ENCODE measurements around the gene SCN4B. TPM values are rescaled to one million over a fixed set of nuclear protein-coding genes. Genes with fewer than 3 reads are reported as not detected.

SCN4B gene
- total RNA-seq, 1 experiment from 2014 or later = 0.33 TPM

GRCh38 chr11:118200901-118201680 is 48.5 kb upstream of the SCN4B start:
- BruUV-seq (replicated peaks) = no TSS peak
- H3K4me1 ChIP-seq (ENCODE audit: control insufficient read depth, insufficient read depth, low read length) = 0 out of 2 replicates have a peak, but pooled peaks cover 3% of the 10 kb centered on the region
- H3K4me3 ChIP-seq (ENCODE audit: low read depth in 2 of 2, low read length in 2 of 2) = no peak overlapping the region
- ChIA-PET CTCF (no interaction called here), POLR2A (no interaction called here)
- TF ChIP-seq TCF7L2 (IDR thresholded peaks at IDR 0.05; ENCODE audit: low read depth, low read length) = no peak
- no peak for TF ChIP-seq CTCF (IDR thresholded peaks at IDR 0.05)
- no peak overlapping the region for H3K27ac ChIP-seq (ENCODE audit: low read length)
- peaks cover 24% of the 10 kb centered on the region for H3K27me3 ChIP-seq (ENCODE audit: control insufficient read depth, insufficient read depth, low read length)
- ATAC-seq (no peak), DNase-seq (ENCODE audit: low read depth, low spot score) (no peak)
- in situ Hi-C loops (cut with HindIII; ENCODE audit: low pct_unique_long_range_greater_than_20kb, low sequenced_read_pairs) = no loop called here
- H3K36me3 ChIP-seq (ENCODE audit: control insufficient read depth, insufficient read depth, low read length) = no peaks in the 10 kb centered on the region
- intact Hi-C loops (cut with micrococcal nuclease; ENCODE audit: unreplicated experiment) = no loop called here
- H3K9me3 ChIP-seq (ENCODE audit: control insufficient read depth, insufficient read depth, low read depth, low read length) = no peaks in the 10 kb centered on the region

GRCh38 chr11:118200497-118200896 is 47.9 kb upstream of the SCN4B start:
- no peaks in the 10 kb centered on the region for H3K9me3 ChIP-seq (ENCODE audit: control insufficient read depth, insufficient read depth, low read depth, low read length)
- in situ Hi-C loops (cut with HindIII; ENCODE audit: low pct_unique_long_range_greater_than_20kb, low sequenced_read_pairs) (no loop called here), intact Hi-C loops (cut with micrococcal nuclease; ENCODE audit: unreplicated experiment) (no loop called here)
- H3K27me3 ChIP-seq (ENCODE audit: control insufficient read depth, insufficient read depth, low read length) = peaks cover 18% of the 10 kb centered on the region
- DNase-seq (ENCODE audit: low read depth, low spot score) (no peak), ATAC-seq (no peak)
- no peak overlapping the region for H3K4me3 ChIP-seq (ENCODE audit: low read depth in 2 of 2, low read length in 2 of 2)
- TF ChIP-seq REST (IDR thresholded peaks at IDR 0.05; ENCODE audit: insufficient read depth in 1 of 2, low read depth in 2 of 2, low read length in 1 of 2) (no peak), SIN3A (IDR thresholded peaks at IDR 0.05; ENCODE audit: borderline replicate concordance, insufficient read depth, low read depth, low read length) (no peak), POLR2AphosphoS5 (IDR thresholded peaks at IDR 0.05; ENCODE audit: low read depth, low read length) (no peak), CTCF (IDR thresholded peaks at IDR 0.05) (no peak), TCF7L2 (IDR thresholded peaks at IDR 0.05; ENCODE audit: low read depth, low read length) (no peak)
- no peaks in the 10 kb centered on the region for H3K36me3 ChIP-seq (ENCODE audit: control insufficient read depth, insufficient read depth, low read length)
- no TSS peak for BruUV-seq (replicated peaks)
- ChIA-PET CTCF (no interaction called here), POLR2A (no interaction called here)
- H3K27ac ChIP-seq (ENCODE audit: low read length) = no peak overlapping the region
- H3K4me1 ChIP-seq (ENCODE audit: control insufficient read depth, insufficient read depth, low read length) = 0 out of 2 replicates have a peak, but pooled peaks cover 3% of the 10 kb centered on the region
